Panc1 (cell line): ENCODE results near the gene IFNLR1. TPM values are rescaled to one million over a fixed set of nuclear protein-coding genes. Genes with fewer than 3 reads are reported as not detected.

Source experiments
- ATAC-seq: fragments of 200-7000 bp; cut with Tn5 transposase; 2 replicates; pipeline ENCODE4 v1.9.1; 2020; ENCODE audit warnings: mild to moderate bottlenecking, moderate library complexity
- BruUV-seq: library from RNA; stranded (reverse); fragments of 400-500 nt; replicated peaks from 2 replicates; lab custom pipeline; 2021; lab: Mats Ljungman, UMichigan
- CTCF ChIA-PET: fragments of 300-600 bp; sonication (Branson Sonifier 250); formaldehyde crosslinking; loops from one replicate; lab custom pipeline; 2022; ENCODE audit warnings: antibody characterized with exemption; lab: Charles Lee
- POLR2A ChIA-PET: fragments of 300-600 bp; sonication (Branson Sonifier 250); formaldehyde crosslinking; loops from one replicate; lab custom pipeline; 2022; ENCODE audit warnings: antibody characterized with exemption; lab: Charles Lee
- DNase-seq: peaks from one replicate; pipeline ENCODE4 v3.0.0-alpha.2; 2010; ENCODE audit warnings: low read depth, low spot score
- H3K27ac ChIP-seq: 2 replicates; pipeline ENCODE4 v1.5.1; 2011; ENCODE audit warnings: mild to moderate bottlenecking, low read length, inconsistent platforms
- H3K27me3 ChIP-seq: fragments of 200-500 bp; sonication (Bioruptor generic); 2 replicates; pipeline ENCODE4 v1.6.0; 2014; ENCODE audit warnings: low read length, inconsistent platforms; ENCODE audit not compliant: control insufficient read depth, insufficient read depth
- H3K36me3 ChIP-seq: fragments of 200-500 bp; sonication (Bioruptor generic); 2 replicates; pipeline ENCODE4 v1.5.1; 2014; ENCODE audit warnings: inconsistent platforms, mild to moderate bottlenecking, low read length, moderate library complexity; ENCODE audit not compliant: control insufficient read depth, insufficient read depth
- H3K4me1 ChIP-seq: 2 replicates; pipeline ENCODE4 v1.5.1; 2011; ENCODE audit warnings: inconsistent platforms, mild to moderate bottlenecking, low read length, moderate library complexity; ENCODE audit not compliant: control insufficient read depth, insufficient read depth
- H3K4me3 ChIP-seq, 2 experiments: 2 replicates each; pipeline ENCODE4 v1.5.1; 2011 to 2012; ENCODE audit warnings: low read depth in 2 of 2, low read length in 2 of 2, mild to moderate bottlenecking in 2 of 2, inconsistent platforms in 1 of 2, moderate library complexity in 1 of 2
- H3K9me3 ChIP-seq: fragments of 200-500 bp; sonication (Bioruptor generic); 2 replicates; pipeline ENCODE4 v1.5.1; 2014; ENCODE audit warnings: low read depth, mild to moderate bottlenecking, inconsistent platforms, low read length, moderate library complexity; ENCODE audit not compliant: control insufficient read depth, insufficient read depth
- POLR2AphosphoS5 ChIP-seq: IDR thresholded peaks from 2 replicates; pipeline ENCODE4 v1.6.1; 2012; ENCODE audit warnings: mild to moderate bottlenecking, low read depth, low read length, moderate library complexity
- SIN3A ChIP-seq: IDR thresholded peaks from 2 replicates; pipeline ENCODE4 v1.6.1; 2012; ENCODE audit warnings: low read depth, mild to moderate bottlenecking, low read length, moderate library complexity, borderline replicate concordance; ENCODE audit not compliant: insufficient read depth
- TCF7L2 ChIP-seq: IDR thresholded peaks from 2 replicates; pipeline ENCODE4 v1.6.1; 2011; ENCODE audit warnings: mild to moderate bottlenecking, low read depth, low read length, inconsistent platforms
- in situ Hi-C: cut with HindIII; loops from 2 replicates; pipeline ENCODE4 v1.10.0; 2016; ENCODE audit warnings: low sequenced_read_pairs, low pct_unique_long_range_greater_than_20kb
- intact Hi-C: fragments of 100-400 bp; cut with micrococcal nuclease; formaldehyde crosslinking; loops from one replicate; pipeline ENCODE4 v1.10.0; 2022; ENCODE audit not compliant: unreplicated experiment
- total RNA-seq: library from RNA; stranded (reverse); gene quantifications from one replicate; pipeline ENCODE4 v1.2.1, GENCODE V29; 2021; ENCODE audit not compliant: unreplicated experiment
- TF ChIP-seq, protein P1 (sequence below): fragments of 450-650 bp; IDR thresholded peaks from 2 replicates; pipeline ENCODE4 v1.5.1; 2017; ENCODE audit warnings: mild to moderate bottlenecking
- TF ChIP-seq, protein P2 (sequence below), 2 experiments: IDR thresholded peaks; 2 replicates each; pipeline ENCODE4 v1.6.1; 2011 to 2012; ENCODE audit warnings: low read depth in 2 of 2, control low read depth in 1 of 2, low read length in 1 of 2, mild to moderate bottlenecking in 1 of 2, moderate library complexity in 1 of 2; ENCODE audit not compliant: insufficient read depth in 1 of 2

IFNLR1 gene
- total RNA-seq, 1 experiment from 2014 or later = 1.0 TPM

GRCh38 chr1:24173638-24174575 lies 13.2 kb downstream of the IFNLR1 start:
- no peak for ATAC-seq
- TF ChIP-seq, protein P1, sequence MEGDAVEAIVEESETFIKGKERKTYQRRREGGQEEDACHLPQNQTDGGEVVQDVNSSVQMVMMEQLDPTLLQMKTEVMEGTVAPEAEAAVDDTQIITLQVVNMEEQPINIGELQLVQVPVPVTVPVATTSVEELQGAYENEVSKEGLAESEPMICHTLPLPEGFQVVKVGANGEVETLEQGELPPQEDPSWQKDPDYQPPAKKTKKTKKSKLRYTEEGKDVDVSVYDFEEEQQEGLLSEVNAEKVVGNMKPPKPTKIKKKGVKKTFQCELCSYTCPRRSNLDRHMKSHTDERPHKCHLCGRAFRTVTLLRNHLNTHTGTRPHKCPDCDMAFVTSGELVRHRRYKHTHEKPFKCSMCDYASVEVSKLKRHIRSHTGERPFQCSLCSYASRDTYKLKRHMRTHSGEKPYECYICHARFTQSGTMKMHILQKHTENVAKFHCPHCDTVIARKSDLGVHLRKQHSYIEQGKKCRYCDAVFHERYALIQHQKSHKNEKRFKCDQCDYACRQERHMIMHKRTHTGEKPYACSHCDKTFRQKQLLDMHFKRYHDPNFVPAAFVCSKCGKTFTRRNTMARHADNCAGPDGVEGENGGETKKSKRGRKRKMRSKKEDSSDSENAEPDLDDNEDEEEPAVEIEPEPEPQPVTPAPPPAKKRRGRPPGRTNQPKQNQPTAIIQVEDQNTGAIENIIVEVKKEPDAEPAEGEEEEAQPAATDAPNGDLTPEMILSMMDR = no peak
- TF ChIP-seq, protein P2, sequence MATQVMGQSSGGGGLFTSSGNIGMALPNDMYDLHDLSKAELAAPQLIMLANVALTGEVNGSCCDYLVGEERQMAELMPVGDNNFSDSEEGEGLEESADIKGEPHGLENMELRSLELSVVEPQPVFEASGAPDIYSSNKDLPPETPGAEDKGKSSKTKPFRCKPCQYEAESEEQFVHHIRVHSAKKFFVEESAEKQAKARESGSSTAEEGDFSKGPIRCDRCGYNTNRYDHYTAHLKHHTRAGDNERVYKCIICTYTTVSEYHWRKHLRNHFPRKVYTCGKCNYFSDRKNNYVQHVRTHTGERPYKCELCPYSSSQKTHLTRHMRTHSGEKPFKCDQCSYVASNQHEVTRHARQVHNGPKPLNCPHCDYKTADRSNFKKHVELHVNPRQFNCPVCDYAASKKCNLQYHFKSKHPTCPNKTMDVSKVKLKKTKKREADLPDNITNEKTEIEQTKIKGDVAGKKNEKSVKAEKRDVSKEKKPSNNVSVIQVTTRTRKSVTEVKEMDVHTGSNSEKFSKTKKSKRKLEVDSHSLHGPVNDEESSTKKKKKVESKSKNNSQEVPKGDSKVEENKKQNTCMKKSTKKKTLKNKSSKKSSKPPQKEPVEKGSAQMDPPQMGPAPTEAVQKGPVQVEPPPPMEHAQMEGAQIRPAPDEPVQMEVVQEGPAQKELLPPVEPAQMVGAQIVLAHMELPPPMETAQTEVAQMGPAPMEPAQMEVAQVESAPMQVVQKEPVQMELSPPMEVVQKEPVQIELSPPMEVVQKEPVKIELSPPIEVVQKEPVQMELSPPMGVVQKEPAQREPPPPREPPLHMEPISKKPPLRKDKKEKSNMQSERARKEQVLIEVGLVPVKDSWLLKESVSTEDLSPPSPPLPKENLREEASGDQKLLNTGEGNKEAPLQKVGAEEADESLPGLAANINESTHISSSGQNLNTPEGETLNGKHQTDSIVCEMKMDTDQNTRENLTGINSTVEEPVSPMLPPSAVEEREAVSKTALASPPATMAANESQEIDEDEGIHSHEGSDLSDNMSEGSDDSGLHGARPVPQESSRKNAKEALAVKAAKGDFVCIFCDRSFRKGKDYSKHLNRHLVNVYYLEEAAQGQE (IDR thresholded peaks at IDR 0.05; ENCODE audit: insufficient read depth in 1 of 2, low read depth in 2 of 2, low read length in 1 of 2) = no peak
- TF ChIP-seq SIN3A (no peak), POLR2AphosphoS5 (no peak), TCF7L2 (no peak)
- no peaks in the 10 kb centered on the region for H3K4me1 ChIP-seq
- H3K9me3 ChIP-seq = no peaks in the 10 kb centered on the region
- H3K27me3 ChIP-seq = no peaks in the 10 kb centered on the region
- in situ Hi-C loops (no loop called here), intact Hi-C loops (no loop called here)
- no peaks in the 10 kb centered on the region for H3K36me3 ChIP-seq
- H3K27ac ChIP-seq = no peak overlapping the region
- no TSS peak for BruUV-seq
- DNase-seq = no peak
- POLR2A ChIA-PET = interaction anchor here (0.5 kb wide), 1 partner anchor 504 kb away, joined by 7 read pairs; no protein-coding TSS in a partner anchor
- no peak overlapping the region for H3K4me3 ChIP-seq
- CTCF ChIA-PET = no interaction called here

GRCh38 chr1:24172598-24172997 lies 14.5 kb downstream of the IFNLR1 start:
- no peak overlapping the region for H3K4me3 ChIP-seq
- no peaks in the 10 kb centered on the region for H3K4me1 ChIP-seq
- DNase-seq (no peak), ATAC-seq (no peak)
- in situ Hi-C loops (no loop called here), intact Hi-C loops (no loop called here)
- TF ChIP-seq, protein P1 = no peak
- no peak for TF ChIP-seq SIN3A
- H3K27me3 ChIP-seq = no peaks in the 10 kb centered on the region
- H3K9me3 ChIP-seq = no peaks in the 10 kb centered on the region
- no peaks in the 10 kb centered on the region for H3K36me3 ChIP-seq
- ChIA-PET CTCF (no interaction called here), POLR2A (interaction anchor here (0.6 kb wide), 1 partner anchor 572 kb away, joined by 4 read pairs; the partner anchor contains the start of gene CLIC4)
- no TSS peak for BruUV-seq
- no peak overlapping the region for H3K27ac ChIP-seq
